ENCODE results near the gene CAPRIN2. TPM values are rescaled to one million over a fixed set of nuclear protein-coding genes. Genes with fewer than 3 reads are reported as not detected.

Gene CAPRIN2
- total RNA-seq, 2 donors from 2014 or later, result 11.3 to 12.1 TPM

DNA sequence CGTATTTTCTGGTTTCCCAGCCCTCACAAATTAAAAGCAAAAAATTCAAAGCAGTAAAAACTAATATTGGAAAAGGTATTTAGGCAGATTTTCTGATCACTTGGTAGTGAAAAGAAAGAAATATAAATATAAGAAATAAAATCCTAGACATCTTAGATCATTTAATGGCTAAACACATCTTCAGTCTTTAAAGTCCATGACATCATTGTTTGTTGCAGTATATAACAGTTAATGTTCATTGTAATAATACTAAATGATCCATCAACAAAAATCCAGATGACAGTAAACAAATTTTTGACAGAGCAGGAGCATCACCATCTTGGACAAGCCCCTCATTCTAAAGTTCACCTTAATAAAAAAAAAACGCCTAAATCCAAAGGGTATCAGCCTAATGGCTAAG, 29.2 kb upstream of the CAPRIN2 start:
- no peak for ATAC-seq (replicated peaks)
- Mint-ChIP-seq H3K27me3 (peaks cover 12% of the 10 kb centered on the region), H3K27ac (no peak overlapping the region), H3K4me3 (no peak overlapping the region), H3K9me3 (no peaks in the 10 kb centered on the region), H3K36me3 (ENCODE audit: low read depth) (no peaks in the 10 kb centered on the region), H3K4me1 (peaks cover 4% of the 10 kb centered on the region)

DNA sequence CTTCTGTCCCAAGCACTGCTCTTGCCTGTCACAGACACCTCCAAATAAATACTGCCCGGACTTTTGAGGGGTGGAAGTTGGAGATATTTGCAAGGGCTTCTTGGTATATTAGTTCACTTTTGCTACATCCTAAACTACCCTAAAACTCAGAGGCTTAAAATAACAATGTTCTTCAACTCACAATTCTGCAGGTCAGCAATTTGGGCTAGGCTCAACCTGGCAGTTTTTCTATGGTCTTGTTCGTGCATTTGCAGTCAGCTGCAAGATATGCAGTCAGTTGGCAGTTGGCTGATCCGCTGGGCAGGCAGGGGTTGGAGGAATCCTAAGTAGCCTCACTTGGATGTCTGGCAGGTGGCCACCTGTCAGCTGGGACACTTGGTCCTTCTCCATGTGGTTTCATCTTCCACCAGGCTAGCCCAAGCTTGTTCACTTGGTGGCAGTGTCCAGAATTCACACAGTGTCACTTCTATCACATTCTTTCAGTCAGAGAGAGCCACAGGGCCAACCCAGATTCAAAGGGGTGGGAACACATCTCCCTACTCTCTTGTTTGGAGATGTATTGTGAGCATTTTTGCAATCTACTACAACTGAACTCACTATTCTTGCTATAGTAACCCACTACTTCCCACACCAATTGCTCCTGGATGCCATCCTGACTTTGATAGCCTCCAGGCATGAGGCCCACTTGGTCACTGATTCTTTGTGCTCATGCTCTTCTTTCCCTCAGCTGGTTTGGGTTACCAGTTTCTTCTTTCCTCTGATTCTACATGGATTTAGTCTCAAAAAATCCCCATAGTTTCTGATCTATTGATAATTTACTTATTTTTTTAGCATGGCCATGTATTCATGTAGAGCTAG, 27.8 kb upstream of the CAPRIN2 start:
- Mint-ChIP-seq H3K4me3 (no peak overlapping the region), H3K27ac (no peak overlapping the region), H3K9me3 (no peaks in the 10 kb centered on the region), H3K36me3 (ENCODE audit: low read depth) (no peaks in the 10 kb centered on the region), H3K4me1 (peaks cover 4% of the 10 kb centered on the region), H3K27me3 (peaks cover 13% of the 10 kb centered on the region)
- no peak for ATAC-seq (replicated peaks)

DNA sequence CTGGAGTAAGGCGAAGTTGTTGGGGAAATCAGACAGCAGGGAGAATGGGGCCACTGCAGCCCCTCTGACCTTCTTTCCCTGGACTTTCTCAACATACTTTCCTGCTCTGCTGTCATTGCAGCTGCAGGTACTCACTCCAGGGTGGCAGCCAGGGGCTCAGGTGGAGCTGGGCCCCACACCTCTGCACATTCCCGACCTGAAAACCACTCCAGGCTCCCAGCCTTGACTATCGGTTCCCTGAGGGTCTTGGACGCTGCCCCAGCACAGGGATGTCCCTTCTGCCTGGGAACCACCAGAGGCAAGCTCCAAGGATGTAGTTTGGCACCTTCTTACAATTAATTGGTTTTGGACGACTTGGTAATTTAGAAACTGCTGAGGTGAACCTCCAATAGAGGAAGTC, 24.8 kb upstream of the CAPRIN2 start:
- peaks cover 14% of the 10 kb centered on the region for H3K27me3 Mint-ChIP-seq
- H3K4me1 Mint-ChIP-seq, result peaks cover 4% of the 10 kb centered on the region
- no peak for ATAC-seq (replicated peaks)
- no peak overlapping the region for H3K27ac Mint-ChIP-seq
- no peaks in the 10 kb centered on the region for H3K9me3 Mint-ChIP-seq
- H3K4me3 Mint-ChIP-seq, result no peak overlapping the region
- no peaks in the 10 kb centered on the region for H3K36me3 Mint-ChIP-seq (ENCODE audit: low read depth)

DNA sequence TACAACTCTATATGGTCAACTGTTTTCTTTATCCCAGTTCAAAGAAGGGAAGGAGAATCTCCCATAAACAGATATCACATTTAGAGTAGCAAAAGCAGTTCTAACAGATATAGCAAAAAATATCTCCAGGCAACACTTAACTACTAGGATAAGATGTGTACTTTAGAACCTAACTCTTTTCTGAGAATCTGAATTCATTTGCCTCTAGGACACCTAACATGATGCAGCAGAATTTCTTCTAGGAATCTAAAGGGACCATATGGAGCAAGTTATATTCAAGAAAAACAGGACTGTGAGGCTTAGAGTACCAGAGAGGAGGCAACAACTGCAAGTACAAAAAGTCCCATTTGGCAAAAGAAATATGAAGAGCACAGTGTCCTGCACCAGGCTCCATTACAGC, 24.4 kb upstream of the CAPRIN2 start:
- Mint-ChIP-seq H3K27me3 (peaks cover 10% of the 10 kb centered on the region), H3K27ac (no peak overlapping the region), H3K4me3 (no peak overlapping the region), H3K9me3 (no peaks in the 10 kb centered on the region), H3K36me3 (ENCODE audit: low read depth) (no peaks in the 10 kb centered on the region), H3K4me1 (peaks cover under 1% of the 10 kb centered on the region)
- no peak for ATAC-seq (replicated peaks)

DNA sequence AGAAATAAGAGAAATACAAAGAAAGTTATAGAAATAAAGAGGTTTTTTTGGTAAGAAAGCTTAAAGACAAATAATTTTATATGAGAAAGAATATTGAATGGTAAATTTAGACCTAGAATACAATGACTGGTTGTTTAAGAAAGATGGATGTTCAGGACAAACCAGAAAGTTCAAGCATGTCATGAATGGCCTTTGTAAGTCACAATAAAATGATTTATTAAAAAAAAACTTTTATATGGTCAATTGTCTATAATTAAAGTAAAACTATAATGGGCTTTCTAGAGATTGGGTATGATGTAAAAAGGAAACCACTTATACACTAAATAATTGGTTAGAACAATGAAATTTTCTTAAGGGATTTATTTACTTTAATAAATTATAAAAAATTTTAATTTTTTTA, 19.8 kb upstream of the CAPRIN2 start:
- Mint-ChIP-seq H3K27ac (no peak overlapping the region), H3K27me3 (peaks cover 16% of the 10 kb centered on the region), H3K4me1 (no peaks in the 10 kb centered on the region), H3K4me3 (no peak overlapping the region), H3K36me3 (ENCODE audit: low read depth) (no peaks in the 10 kb centered on the region), H3K9me3 (no peaks in the 10 kb centered on the region)
- no peak for ATAC-seq (replicated peaks)

GRCh38 chr12:30769802-30770201, 15.1 kb upstream of the CAPRIN2 start:
- Mint-ChIP-seq H3K27ac (no peak overlapping the region), H3K4me3 (no peak overlapping the region), H3K9me3 (no peaks in the 10 kb centered on the region), H3K36me3 (ENCODE audit: low read depth) (no peaks in the 10 kb centered on the region), H3K27me3 (peaks cover 15% of the 10 kb centered on the region), H3K4me1 (no peaks in the 10 kb centered on the region)
- ATAC-seq (replicated peaks), result no peak

DNA sequence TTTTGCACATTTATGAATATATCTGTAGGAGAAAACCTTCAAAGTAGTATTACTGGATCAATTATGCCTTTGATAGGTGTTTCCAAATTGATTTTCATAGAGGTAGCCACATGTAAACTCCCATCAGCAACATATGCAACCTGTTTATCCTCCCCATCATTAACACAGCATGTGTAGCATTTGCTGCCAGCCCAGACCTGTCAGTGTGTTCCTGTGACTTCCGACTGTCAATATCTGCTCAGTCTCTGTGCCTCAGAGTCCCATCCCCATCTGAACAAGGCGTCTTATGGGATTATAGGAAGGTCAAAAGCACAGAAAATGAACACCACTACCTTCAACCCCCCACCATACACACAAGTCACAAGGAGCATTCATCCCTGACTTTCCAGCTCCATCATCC, 9.5 kb upstream of the CAPRIN2 start:
- peaks cover under 1% of the 10 kb centered on the region for H3K27me3 Mint-ChIP-seq
- ATAC-seq (replicated peaks), result no peak
- H3K4me3 Mint-ChIP-seq, result no peak overlapping the region
- no peaks in the 10 kb centered on the region for H3K9me3 Mint-ChIP-seq
- H3K4me1 Mint-ChIP-seq, result no peaks in the 10 kb centered on the region
- no peaks in the 10 kb centered on the region for H3K36me3 Mint-ChIP-seq (ENCODE audit: low read depth)
- H3K27ac Mint-ChIP-seq, result no peak overlapping the region

- no peak overlapping the region for H3K27ac Mint-ChIP-seq
- no peak for ATAC-seq (replicated peaks)
- no peaks in the 10 kb centered on the region for H3K27me3 Mint-ChIP-seq
- H3K4me3 Mint-ChIP-seq, result no peak overlapping the region
- H3K4me1 Mint-ChIP-seq, result no peaks in the 10 kb centered on the region
- no peaks in the 10 kb centered on the region for H3K9me3 Mint-ChIP-seq
- H3K36me3 Mint-ChIP-seq (ENCODE audit: low read depth), result no peaks in the 10 kb centered on the region
Measured at GRCh38 chr12:30763053-30763452, 8.3 kb upstream of the CAPRIN2 start.

- Mint-ChIP-seq H3K27ac (no peak overlapping the region), H3K4me3 (no peak overlapping the region), H3K36me3 (ENCODE audit: low read depth) (no peaks in the 10 kb centered on the region), H3K9me3 (no peaks in the 10 kb centered on the region), H3K4me1 (peaks cover 5% of the 10 kb centered on the region), H3K27me3 (no peaks in the 10 kb centered on the region)
- ATAC-seq (replicated peaks), result no peak
Measured at GRCh38 chr12:30761730-30762129, 7.0 kb upstream of the CAPRIN2 start.

DNA sequence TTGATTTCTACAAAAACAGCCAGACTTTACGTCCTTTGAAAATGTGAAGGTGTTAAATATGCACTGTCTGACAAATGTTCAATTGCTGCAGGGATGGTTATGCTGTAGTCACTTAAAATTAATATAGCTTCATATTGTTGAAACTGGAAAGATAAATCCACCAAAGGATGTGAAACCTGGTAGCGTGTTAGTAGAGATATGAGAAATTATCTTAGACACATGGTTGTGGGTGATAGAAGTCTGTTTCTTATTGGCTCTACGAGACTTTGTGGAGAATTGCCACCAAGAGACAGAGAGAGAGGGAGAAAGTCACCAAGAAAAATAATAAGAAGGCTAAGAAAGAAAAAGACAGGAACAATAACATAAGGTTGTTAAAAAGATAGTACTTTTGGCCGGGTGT, 2.6 kb upstream of the CAPRIN2 start:
- peak overlapping the region; percentile 69 for H3K27ac Mint-ChIP-seq
- no peak overlapping the region for H3K4me3 Mint-ChIP-seq
- H3K27me3 Mint-ChIP-seq, result no peaks in the 10 kb centered on the region
- no peaks in the 10 kb centered on the region for H3K9me3 Mint-ChIP-seq
- no peaks in the 10 kb centered on the region for H3K36me3 Mint-ChIP-seq (ENCODE audit: low read depth)
- peaks cover 19% of the 10 kb centered on the region for H3K4me1 Mint-ChIP-seq
- no peak for ATAC-seq (replicated peaks)

DNA sequence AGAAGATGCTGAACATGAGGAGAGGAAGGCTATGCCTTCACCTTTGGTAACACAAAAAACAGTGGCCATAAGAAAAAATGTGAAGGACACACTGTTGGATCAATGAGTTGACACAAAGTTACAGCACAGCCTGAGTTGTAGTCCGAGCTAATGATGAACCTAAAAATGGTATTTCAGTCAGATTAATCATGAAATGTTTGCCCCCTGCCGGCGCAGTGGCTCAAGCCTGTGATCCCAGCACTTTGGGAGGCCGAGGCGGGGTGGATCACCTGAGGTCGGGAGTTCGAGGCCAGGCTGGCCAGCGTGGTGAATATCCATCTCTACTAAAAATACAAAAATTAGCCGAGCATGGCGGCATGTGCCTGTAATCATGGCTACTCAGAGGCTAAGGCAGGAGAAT, 1.3 kb upstream of the CAPRIN2 start:
- ATAC-seq (replicated peaks), result no peak
- Mint-ChIP-seq H3K9me3 (no peaks in the 10 kb centered on the region), H3K27me3 (no peaks in the 10 kb centered on the region), H3K27ac (no peak overlapping the region), H3K4me3 (peak overlapping the region; percentile 94), H3K36me3 (ENCODE audit: low read depth) (no peaks in the 10 kb centered on the region), H3K4me1 (peaks cover 19% of the 10 kb centered on the region)

DNA sequence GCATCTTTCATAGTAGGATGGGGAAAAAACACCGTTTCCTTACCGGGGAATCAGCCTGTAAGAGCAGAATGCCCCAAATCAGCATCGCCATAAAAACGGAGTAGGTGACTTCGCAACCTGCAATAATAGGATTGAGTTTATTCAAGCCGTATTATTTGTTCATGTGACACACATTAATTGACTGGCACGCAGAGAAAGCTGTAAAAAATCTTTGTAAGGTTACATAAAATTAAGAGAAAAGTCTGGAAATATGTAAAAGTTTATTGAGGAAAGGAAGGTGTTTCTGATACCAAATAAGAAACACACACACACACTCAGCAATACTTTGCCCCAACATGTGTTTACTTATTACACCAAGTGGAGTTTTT, 628 bp upstream of the CAPRIN2 start:
- H3K27me3 Mint-ChIP-seq, result no peaks in the 10 kb centered on the region
- no peak for ATAC-seq (replicated peaks)
- H3K36me3 Mint-ChIP-seq (ENCODE audit: low read depth), result peaks cover under 1% of the 10 kb centered on the region
- peak overlapping the region; percentile 94 for H3K4me3 Mint-ChIP-seq
- no peaks in the 10 kb centered on the region for H3K9me3 Mint-ChIP-seq
- H3K27ac Mint-ChIP-seq, result peak overlapping the region; percentile 78
- peaks cover 23% of the 10 kb centered on the region for H3K4me1 Mint-ChIP-seq

DNA sequence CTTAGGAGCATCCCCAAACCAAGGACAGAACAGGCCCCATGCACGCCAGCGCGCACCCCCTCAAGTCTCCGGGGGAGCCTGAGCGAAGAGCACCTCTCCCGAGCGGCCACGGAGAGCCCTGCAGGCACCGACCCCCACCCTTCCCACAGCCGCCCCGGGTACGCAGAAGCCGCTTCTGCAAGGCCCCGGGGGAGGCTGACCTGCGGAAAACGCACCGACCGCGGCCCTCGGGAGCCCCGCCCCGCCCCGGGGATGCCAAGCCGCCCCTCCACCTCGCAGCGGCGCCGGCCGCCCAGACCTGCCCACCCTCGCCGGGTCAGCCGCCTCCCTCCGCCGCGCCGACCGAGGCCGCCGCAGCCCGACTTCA, 385 bp downstream of the CAPRIN2 start:
- peak overlapping the region; percentile 85 for H3K27ac Mint-ChIP-seq
- ATAC-seq (replicated peaks), result peak; percentile 40
- H3K36me3 Mint-ChIP-seq (ENCODE audit: low read depth), result peaks cover 7% of the 10 kb centered on the region
- H3K4me1 Mint-ChIP-seq, result peaks cover 23% of the 10 kb centered on the region
- H3K9me3 Mint-ChIP-seq, result no peaks in the 10 kb centered on the region
- H3K4me3 Mint-ChIP-seq, result peak overlapping the region; percentile 94
- H3K27me3 Mint-ChIP-seq, result no peaks in the 10 kb centered on the region

GRCh38 chr12:30753751-30754382, 884 bp downstream of the CAPRIN2 start:
- Mint-ChIP-seq H3K27me3 (no peaks in the 10 kb centered on the region), H3K9me3 (no peaks in the 10 kb centered on the region), H3K4me1 (peaks cover 23% of the 10 kb centered on the region), H3K36me3 (ENCODE audit: low read depth) (peaks cover 7% of the 10 kb centered on the region), H3K27ac (peak overlapping the region; percentile 85), H3K4me3 (peak overlapping the region; percentile 94)
- no peak for ATAC-seq (replicated peaks)

DNA sequence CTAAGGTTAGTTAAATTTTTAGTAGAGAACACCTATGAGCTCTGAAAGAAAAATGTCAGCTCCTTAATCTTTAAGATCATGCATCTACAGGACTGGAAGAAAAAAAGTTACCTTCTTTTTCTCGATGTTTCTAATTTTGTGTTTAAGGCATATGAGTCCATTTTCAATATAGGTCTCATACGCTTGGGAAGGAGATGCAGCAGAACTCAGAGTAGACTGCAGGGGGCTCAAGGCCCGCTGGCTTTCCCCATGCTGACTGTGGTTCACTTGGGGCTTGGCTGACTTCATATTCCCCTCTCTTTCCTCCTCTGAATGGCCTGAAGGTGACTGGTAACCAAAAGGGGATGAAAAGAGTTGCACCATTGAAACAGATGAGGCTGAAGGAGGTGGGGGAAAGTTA, 1.5 kb downstream of the CAPRIN2 start:
- peak overlapping the region; percentile 85 for H3K27ac Mint-ChIP-seq
- H3K9me3 Mint-ChIP-seq, result no peaks in the 10 kb centered on the region
- peak overlapping the region; percentile 94 for H3K4me3 Mint-ChIP-seq
- H3K36me3 Mint-ChIP-seq (ENCODE audit: low read depth), result peaks cover 7% of the 10 kb centered on the region
- ATAC-seq (replicated peaks), result no peak
- no peaks in the 10 kb centered on the region for H3K27me3 Mint-ChIP-seq
- peaks cover 23% of the 10 kb centered on the region for H3K4me1 Mint-ChIP-seq

Data from activated T-helper 17 cell treated with anti-CD3 and anti-CD28 coated beads, Interleukin-2, amount 50 U/mL, for 72 hours (primary cell).